ENCODE results near the gene SYT8. TPM values are rescaled to one million over a fixed set of nuclear protein-coding genes. Genes with fewer than 3 reads are reported as not detected.

Gene SYT8
- total RNA-seq, 1 donor from 2014 or later: not detected

- peaks cover 23% of the 10 kb centered on the region for H3K27me3 Mint-ChIP-seq
- TF ChIP-seq CTCF (IDR thresholded peaks at IDR 0.05): no peak
- no peak overlapping the region for H3K27ac Mint-ChIP-seq
- ChIA-PET CTCF (interaction anchor here (1.3 to 9.6 kb wide), 3 partner anchors 136 to 323 kb away, joined by 3 to 252 read pairs (median 8); no protein-coding TSS in a partner anchor), POLR2A (no interaction called here)
- no peak overlapping the region for H3K4me3 Mint-ChIP-seq
- H3K9me3 Mint-ChIP-seq: no peaks in the 10 kb centered on the region
- H3K4me1 Mint-ChIP-seq: no peaks in the 10 kb centered on the region
- H3K36me3 Mint-ChIP-seq (ENCODE audit: low read depth): no peaks in the 10 kb centered on the region
- intact Hi-C loops (cut with micrococcal nuclease): no loop called here
- ATAC-seq (ENCODE audit: low read depth) (no peak), DNase-seq (no peak)
Measured at GRCh38 chr11:1829039-1829820, 5.6 kb upstream of the SYT8 start.

DNA sequence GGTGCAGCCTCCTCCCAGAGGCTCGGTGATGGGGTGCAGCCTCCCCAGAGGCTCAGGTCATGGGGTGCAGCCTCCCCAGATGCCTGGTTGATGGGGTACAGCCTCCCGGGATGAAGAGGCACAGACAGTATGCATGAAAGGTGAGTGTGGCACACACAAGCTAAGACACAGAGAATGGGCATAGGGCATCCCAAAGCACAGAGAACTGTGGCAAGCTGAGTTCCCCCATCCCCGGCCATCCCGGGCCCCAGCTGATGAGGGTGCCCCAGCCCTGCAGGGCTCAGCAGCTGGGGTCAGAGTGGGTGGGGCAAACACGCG lies 4.8 kb upstream of the SYT8 start:
- H3K27ac Mint-ChIP-seq: no peak overlapping the region
- ChIA-PET CTCF (interaction anchor here (0.8 to 9.6 kb wide), 2 partner anchors 137 to 171 kb away, joined by 3 to 252 read pairs; no protein-coding TSS in a partner anchor), POLR2A (no interaction called here)
- H3K4me3 Mint-ChIP-seq: no peak overlapping the region
- intact Hi-C loops (cut with micrococcal nuclease): no loop called here
- H3K4me1 Mint-ChIP-seq: no peaks in the 10 kb centered on the region
- H3K36me3 Mint-ChIP-seq (ENCODE audit: low read depth): no peaks in the 10 kb centered on the region
- H3K27me3 Mint-ChIP-seq: peaks cover 20% of the 10 kb centered on the region
- no peak for DNase-seq
- no peaks in the 10 kb centered on the region for H3K9me3 Mint-ChIP-seq
- no peak for TF ChIP-seq CTCF (IDR thresholded peaks at IDR 0.05)
- no peak for ATAC-seq (ENCODE audit: low read depth)

DNA sequence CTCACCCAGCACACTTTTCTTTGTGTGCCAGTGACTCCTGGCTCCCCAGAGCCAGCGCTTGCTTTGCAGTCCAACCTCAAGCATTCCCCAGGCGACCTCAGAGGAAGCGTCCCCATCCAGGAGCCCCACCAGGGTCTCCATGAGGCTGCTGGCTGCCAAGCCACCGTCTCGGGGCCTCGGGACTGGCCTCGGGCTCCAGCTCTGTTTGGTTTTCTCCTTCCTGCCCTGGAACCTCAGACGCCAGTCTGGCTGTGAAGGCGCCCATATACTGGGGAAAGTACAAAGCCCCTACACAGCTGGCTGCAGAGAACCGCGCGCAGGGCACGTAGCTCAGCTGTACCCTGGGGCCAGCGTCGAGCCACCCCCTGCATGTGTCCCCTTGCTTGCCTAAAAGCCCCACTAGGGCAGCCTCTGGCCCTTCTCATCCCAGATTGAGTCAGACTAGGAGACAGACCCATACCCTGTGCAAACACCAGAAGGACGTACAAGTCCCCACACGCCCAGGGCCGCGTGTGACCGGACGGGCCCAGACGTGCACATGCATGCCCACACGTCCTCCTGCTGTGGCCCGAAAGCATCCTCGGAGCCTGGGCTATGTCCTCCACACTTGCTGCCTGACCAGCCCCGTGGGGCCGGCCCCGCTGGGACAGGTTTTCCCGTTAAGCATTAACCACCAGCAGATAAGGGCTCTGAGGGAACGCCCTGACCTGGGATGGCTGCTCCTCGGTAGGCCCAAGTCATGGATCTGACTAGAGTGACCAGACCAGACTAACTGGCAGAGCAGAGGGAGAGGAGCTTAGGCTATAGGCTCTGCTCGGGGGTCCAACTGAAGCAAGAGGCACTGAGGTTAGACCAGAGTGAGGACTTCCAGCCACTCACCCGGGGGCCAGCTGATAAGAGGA lies 4.2 kb upstream of the SYT8 start:
- H3K27me3 Mint-ChIP-seq: peaks cover 20% of the 10 kb centered on the region
- H3K27ac Mint-ChIP-seq: no peak overlapping the region
- POLR2A ChIA-PET: no interaction called here
- ATAC-seq (ENCODE audit: low read depth) (no peak), DNase-seq (no peak)
- no peaks in the 10 kb centered on the region for H3K4me1 Mint-ChIP-seq
- TF ChIP-seq CTCF (IDR thresholded peaks at IDR 0.05): no peak
- CTCF ChIA-PET: interaction anchor here (0.8 to 9.6 kb wide), 3 partner anchors 137 to 177 kb away, joined by 3 to 252 read pairs (median 61); no protein-coding TSS in a partner anchor
- H3K9me3 Mint-ChIP-seq: no peaks in the 10 kb centered on the region
- H3K36me3 Mint-ChIP-seq (ENCODE audit: low read depth): no peaks in the 10 kb centered on the region
- no peak overlapping the region for H3K4me3 Mint-ChIP-seq
- intact Hi-C loops (cut with micrococcal nuclease): no loop called here

DNA sequence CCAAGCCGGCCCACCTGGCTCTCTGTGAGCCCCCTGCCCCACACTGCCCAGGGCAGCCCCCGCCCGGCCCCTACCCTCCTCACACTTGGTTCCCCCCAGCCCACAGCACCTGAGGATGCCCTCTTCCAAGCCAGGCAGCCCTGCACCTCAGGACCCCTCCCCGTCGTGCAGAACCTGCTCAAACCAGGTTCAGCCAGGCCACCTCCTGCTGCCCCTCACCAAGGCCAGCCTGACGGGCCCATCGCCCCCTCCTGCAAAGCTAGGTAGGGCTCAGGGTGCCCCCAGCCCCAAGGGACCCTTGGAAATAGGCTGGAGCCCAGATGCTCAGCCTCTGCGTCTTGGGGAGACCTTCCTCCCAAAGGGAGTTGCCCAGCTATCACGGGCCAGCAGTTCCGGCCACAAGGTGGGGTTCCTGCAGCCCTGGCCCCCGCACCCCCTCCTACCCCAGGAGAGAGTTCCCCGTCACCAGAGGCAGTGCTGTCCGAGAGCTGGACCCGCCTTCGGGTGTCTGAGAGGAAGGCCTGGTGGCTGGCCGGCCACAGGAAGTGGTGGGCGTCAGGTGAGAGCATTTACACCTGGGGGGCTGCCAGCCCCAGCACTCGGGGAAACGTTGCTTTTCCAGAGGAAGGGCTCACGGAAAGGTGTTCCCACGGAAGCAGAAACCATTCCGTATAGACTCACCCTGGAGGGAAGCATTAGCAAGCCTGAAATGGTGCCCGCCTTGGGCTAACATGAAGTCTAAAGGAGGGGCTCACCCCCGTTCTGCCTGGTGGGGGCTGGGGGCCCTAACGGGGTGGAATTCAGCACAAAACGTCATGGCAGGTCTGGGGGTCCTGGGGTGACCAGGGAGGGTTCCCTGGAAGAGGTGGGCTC lies 3.2 kb upstream of the SYT8 start:
- intact Hi-C loops (cut with micrococcal nuclease): loop anchor here (1.0 to 2.0 kb wide), 2 partner anchors 179 to 285 kb away; no protein-coding TSS in a partner anchor
- no peak for TF ChIP-seq CTCF (IDR thresholded peaks at IDR 0.05)
- DNase-seq (peak; percentile 15), ATAC-seq (ENCODE audit: low read depth) (no peak)
- Mint-ChIP-seq H3K36me3 (ENCODE audit: low read depth) (no peaks in the 10 kb centered on the region), H3K27me3 (peaks cover 20% of the 10 kb centered on the region), H3K9me3 (no peaks in the 10 kb centered on the region), H3K4me3 (no peak overlapping the region), H3K27ac (no peak overlapping the region), H3K4me1 (no peaks in the 10 kb centered on the region)
- ChIA-PET POLR2A (interaction anchor here (0.8 to 2.1 kb wide), 2 partner anchors 136 to 138 kb away, joined by 3 to 19 read pairs; no protein-coding TSS in a partner anchor), CTCF (interaction anchor here (0.9 to 9.6 kb wide), 11 partner anchors 7 to 319 kb away, joined by 3 to 252 read pairs (median 8); no protein-coding TSS in a partner anchor)
